Myocyte (in vitro differentiated cells): ENCODE measurements around the gene TPPP2. TPM values are rescaled to one million over a fixed set of nuclear protein-coding genes. Genes with fewer than 3 reads are reported as not detected.
A peak's percentile ranks its signal among the peaks of the same experiment; 100 is the strongest.

Experiments
- DNase-seq: peaks from one replicate; pipeline ENCODE4 v3.0.0-alpha.2; 2012; ENCODE audit warnings: low read depth
- total RNA-seq: library from RNA; depleted of rRNA; stranded (reverse); fragments of >200 nt; gene quantifications from 2 replicates; pipeline ENCODE4 v1.2.3, GENCODE V29; 2014

TPPP2 gene
- total RNA-seq, 1 donor from 2014 or later: not detected

- no peak for DNase-seq
Measured at GRCh38 chr14:21016413-21017190, 13.4 kb upstream of the TPPP2 start.

GRCh38 chr14:21017528-21018245, 12.3 kb upstream of the TPPP2 start:
- no peak for DNase-seq

DNA sequence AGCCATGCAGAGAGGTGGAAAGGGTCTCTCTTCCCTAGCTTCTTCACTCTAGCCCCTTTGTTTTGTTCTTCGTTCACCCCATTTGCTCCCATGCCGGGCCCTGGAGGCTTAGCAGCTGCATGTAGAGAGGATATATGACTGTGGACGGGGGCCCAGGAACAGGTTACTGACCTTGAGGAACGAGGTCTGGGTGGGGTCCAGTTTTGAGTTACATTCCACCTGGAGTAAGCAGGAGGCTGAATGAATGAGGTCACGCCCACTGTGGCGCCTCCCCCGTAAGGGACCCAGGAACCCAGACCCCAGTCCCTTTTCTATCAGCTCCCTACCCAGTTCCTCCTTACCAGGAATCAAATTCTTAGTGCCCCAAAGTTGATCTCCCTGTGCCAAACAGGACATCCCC, 11.7 kb upstream of the TPPP2 start:
- no peak for DNase-seq

DNA sequence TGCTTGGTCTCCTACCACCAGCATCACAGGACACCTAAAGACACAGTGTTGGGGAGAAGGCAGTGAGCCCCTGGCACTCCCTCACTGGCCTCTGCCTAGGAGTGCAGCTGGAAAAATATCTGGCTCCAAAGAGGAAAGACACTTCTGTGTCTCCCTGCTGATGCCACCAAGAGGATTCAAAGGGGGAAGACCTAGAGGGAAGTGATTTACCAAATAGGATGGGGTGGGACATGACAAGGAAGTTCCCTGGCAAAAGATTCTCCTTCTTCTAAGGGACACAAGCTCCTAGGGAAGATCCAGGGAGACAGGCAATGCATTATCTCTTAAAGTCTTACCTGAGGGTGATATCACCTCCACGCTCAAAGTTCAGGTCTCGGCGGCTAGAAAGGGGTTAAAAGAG, 11.2 kb upstream of the TPPP2 start:
- no peak for DNase-seq

GRCh38 chr14:21019366-21019765, 10.7 kb upstream of the TPPP2 start:
- DNase-seq: no peak

DNA sequence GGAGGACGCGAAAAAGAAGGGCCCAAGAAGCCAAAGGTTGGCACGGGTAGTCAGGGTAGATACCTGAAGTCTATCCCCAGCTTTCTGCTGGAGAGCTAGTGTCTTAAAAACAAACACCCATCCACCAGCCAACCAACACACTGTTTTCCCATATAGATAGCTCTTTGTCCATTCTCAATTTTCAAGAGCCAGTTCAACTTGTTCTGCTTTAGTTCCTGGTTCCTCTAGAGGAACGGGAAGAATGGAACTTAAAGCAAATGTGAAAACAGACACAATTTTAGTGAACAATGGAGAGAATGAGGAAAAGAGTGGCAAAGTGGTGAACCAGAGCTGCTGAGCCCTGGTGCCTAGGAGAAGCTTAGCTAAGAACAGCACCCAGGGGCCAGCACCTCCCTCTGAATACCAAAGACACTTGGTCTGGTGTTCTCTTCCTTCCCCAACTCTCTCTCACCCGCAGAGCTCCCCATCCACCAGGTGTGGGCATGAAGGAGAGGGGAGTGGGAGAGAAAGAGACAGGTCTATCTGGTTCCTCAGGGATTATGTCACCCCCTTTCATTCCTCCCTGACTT, 9.0 kb upstream of the TPPP2 start:
- DNase-seq: no peak

DNA sequence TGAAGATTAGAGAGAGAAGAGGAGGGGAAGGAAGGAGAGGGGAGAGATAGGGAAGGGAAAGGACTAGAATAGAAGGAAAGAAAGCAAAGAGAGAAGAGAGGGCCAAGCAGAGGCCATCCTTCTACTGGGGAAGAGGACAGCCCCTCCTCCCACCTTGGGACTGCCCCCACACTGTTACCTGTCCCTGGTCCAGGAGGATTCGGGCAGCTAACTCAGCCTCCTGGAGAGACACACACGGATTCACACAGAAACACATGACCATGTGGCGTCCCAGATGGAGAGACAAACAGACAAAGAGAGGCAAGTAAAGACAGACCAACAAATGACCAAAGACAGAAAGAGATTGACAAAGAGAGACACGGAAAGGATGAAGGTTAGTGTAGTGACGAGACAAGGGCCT, 7.3 kb upstream of the TPPP2 start:
- no peak for DNase-seq

DNA sequence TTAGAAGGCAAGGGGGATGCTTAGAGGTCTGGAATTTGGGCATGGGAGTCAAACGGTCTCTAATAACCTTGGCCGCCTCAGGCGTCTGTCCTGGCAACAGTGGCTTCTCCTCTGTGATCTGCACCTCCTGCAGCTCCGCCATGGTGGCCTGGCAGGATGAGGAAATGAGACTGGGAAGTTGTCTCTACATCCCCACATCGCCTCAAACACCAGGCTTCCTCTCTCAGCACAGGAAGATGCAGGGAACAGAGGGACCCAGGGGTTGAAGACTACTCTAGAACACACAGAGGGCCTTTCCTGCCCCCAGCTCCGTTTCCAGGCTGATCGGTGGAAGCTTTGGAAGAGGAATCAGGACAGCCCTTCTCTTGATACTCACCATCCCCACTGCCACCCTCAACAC, 6.8 kb upstream of the TPPP2 start:
- DNase-seq: no peak

- DNase-seq: no peak
Measured at GRCh38 chr14:21023817-21024584, 6.0 kb upstream of the TPPP2 start.

DNA sequence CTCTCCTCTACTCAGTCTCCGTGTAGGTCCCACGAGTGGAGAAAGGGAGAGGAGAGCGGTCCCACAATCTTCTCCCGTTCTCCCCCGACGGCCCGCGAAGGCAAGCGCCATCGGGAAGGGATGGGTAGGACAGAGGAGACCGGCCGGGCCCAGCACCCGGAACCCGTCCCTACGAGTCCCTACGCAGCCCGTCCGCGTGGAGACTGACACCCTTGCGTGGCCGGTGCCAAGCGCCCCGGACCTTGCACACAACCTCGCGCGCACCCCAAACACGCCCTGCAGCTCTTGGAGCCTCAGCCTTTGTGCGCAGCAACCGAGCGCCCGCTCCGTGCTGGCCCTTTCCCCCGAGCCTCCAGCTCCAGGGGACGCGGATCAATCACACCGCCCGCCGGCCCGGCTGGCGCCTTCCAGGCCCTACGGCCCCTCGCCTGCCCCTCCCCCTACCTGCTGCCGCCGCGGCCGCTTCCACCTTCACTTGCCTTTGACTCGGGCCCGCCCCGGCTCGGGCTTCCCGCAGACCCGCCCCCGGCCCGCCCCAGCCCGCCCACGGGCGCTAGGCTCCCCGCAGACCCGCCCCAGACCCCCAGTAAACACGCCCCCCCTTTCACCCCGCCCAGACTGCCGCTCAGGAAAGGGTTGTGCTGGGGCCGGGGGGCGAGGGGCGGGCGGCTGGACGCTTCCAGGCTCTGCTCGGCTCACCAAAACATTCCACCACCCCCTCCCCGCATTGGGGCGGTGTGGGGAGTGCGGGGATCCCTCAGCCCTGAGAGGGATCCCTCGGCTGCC, 5.2 kb upstream of the TPPP2 start, which contains the start of gene NDRG2:
Gene NDRG2 (minus strand): TSS at position 477 of the 786 bp plus-strand sequence. CDS start 1,746 bp downstream, outside the sequence.
- DNase-seq: peak; percentile 65

GRCh38 chr14:21025371-21026273, 4.4 kb upstream of the TPPP2 start:
- DNase-seq: peak; percentile 50

- DNase-seq: no peak
Measured at GRCh38 chr14:21026274-21026987, 3.6 kb upstream of the TPPP2 start.

GRCh38 chr14:21026988-21027315, 3.1 kb upstream of the TPPP2 start:
- peak; percentile 47 for DNase-seq

- DNase-seq: no peak
Measured at GRCh38 chr14:21030531-21030930, 514 bp downstream of the TPPP2 start.

- DNase-seq: no peak
Measured at GRCh38 chr14:21032326-21033132, 2.5 kb downstream of the TPPP2 start.

GRCh38 chr14:21033133-21033698, 3.2 kb downstream of the TPPP2 start:
- no peak for DNase-seq

DNA sequence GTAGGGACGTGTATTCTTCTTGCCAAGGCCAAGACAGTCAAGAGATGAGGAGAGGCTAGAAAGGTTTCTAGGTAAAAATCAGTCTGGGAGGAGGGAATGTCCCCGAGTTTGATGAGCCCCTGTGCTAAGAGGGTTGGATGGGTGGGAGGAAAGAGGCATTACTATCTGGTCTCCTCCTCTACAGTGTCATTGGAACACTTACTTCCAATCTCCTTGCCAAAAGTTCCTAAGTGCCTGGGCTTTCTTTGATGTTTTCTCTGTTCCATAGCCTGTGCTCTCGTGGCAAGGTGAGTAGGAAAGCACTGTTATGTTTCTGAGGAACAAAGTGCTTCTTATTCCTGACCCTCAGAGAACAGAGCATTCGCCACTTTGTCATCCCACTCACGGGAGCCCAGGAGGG, 4.7 kb downstream of the TPPP2 start, which contains the start of gene RNASE13:
Gene RNASE13 (minus strand): TSS at position 101 of the 400 bp plus-strand sequence. CDS start 519 bp downstream, outside the sequence.
- no peak for DNase-seq

DNA sequence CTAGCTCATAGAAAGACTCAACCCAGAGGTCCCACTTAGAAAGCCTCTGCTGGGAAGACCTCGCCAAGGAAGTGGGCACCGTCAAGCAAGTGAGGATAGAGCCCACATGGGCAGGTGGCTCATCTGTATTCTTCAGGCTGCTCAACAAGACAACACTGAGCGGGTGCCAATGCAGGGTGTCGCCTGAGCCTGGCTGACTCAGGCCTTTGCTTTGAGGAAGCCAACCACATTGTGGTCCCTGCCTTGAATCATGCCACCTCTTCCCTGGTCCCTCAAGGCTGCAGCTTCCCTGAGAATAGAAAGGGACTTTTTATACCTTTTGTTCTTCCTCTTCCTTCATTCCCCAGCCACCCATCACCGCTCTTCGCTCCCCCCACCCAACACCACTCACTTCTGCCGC, 6.7 kb downstream of the TPPP2 start:
- DNase-seq: peak; percentile 90
